HG02642 (cell line): ENCODE data around the gene SCN7A.
"Not testable (repeated sequence)": the region's sequence is repeated elsewhere in the genome, so short reads cannot be mapped to it uniquely, and the experiment has no call there.

Experiments used
- ATAC-seq: cut with Tn5 transposase; IDR thresholded peaks from one replicate; pipeline ENCODE4 v1.9.1; 2021; ENCODE audit warnings: mild to moderate bottlenecking; ENCODE audit not compliant: unreplicated experiment, poor library complexity

The SCN7A gene

GRCh38 chr2:166455823-166456222 is 38.2 kb downstream of the SCN7A start:
- not testable (repeated sequence) for ATAC-seq

GRCh38 chr2:166454006-166454595 is 39.9 kb downstream of the SCN7A start:
- no peak for ATAC-seq

- no peak for ATAC-seq
These were observed 42.6 kb downstream of the SCN7A start for GRCh38 chr2:166451468-166451867.

GRCh38 chr2:166449439-166449838 is 44.6 kb downstream of the SCN7A start:
- ATAC-seq = peak; percentile 71

GRCh38 chr2:166448106-166448505 is 45.9 kb downstream of the SCN7A start:
- ATAC-seq = no peak

GRCh38 chr2:166444306-166444705 is 49.7 kb downstream of the SCN7A start:
- no peak for ATAC-seq

GRCh38 chr2:166440313-166440712 is 53.7 kb downstream of the SCN7A start:
- no peak for ATAC-seq

GRCh38 chr2:166439078-166439477 is 55.0 kb downstream of the SCN7A start:
- ATAC-seq = no peak

- ATAC-seq = no peak
These were observed 57.1 kb downstream of the SCN7A start for GRCh38 chr2:166436976-166437375.

- ATAC-seq = no peak
These were observed 57.9 kb downstream of the SCN7A start for GRCh38 chr2:166436189-166436588.

- no peak for ATAC-seq
These were observed 59.6 kb downstream of the SCN7A start for GRCh38 chr2:166434491-166434890.

- ATAC-seq = no peak
These were observed 60.6 kb downstream of the SCN7A start for GRCh38 chr2:166433457-166433856.

- ATAC-seq = no peak
These were observed 61.7 kb downstream of the SCN7A start for GRCh38 chr2:166432331-166432730.

- no peak for ATAC-seq
These were observed 69.2 kb downstream of the SCN7A start for GRCh38 chr2:166424841-166425240.

- no peak for ATAC-seq
These were observed 74.5 kb downstream of the SCN7A start for GRCh38 chr2:166419616-166419934.

GRCh38 chr2:166418853-166419615 is 75.0 kb downstream of the SCN7A start:
- no peak for ATAC-seq

- no peak for ATAC-seq
These were observed 76.4 kb downstream of the SCN7A start for GRCh38 chr2:166417669-166418068.

- no peak for ATAC-seq
These were observed 80.8 kb downstream of the SCN7A start for GRCh38 chr2:166413255-166413654.

GRCh38 chr2:166411473-166412230 is 82.4 kb downstream of the SCN7A start:
- no peak for ATAC-seq

GRCh38 chr2:166410828-166411472 is 83.1 kb downstream of the SCN7A start:
- ATAC-seq = no peak

GRCh38 chr2:166407746-166408145 is 86.3 kb downstream of the SCN7A start:
- not testable (repeated sequence) for ATAC-seq
